Left kidney (tissue), 2 donors: ENCODE results near the gene PARP6. TPM values are rescaled to one million over a fixed set of nuclear protein-coding genes. Genes with fewer than 3 reads are reported as not detected.
"Not testable (repeated sequence)": the region's sequence is repeated elsewhere in the genome, so short reads cannot be mapped to it uniquely, and the experiment has no call there.

ENCODE experiments used
- DNase-seq: peaks from one replicate; pipeline ENCODE4 v3.0.0-alpha.2; 2013
- polyA plus RNA-seq: library from polyadenylated mRNA; unstranded; fragments of 120-200 nt; gene quantifications from one replicate; pipeline ENCODE4 v1.2.1, GENCODE V29; 2013; ENCODE audit not compliant: insufficient read length

Gene PARP6
- polyA plus RNA-seq, 1 donor: 135 TPM

DNA sequence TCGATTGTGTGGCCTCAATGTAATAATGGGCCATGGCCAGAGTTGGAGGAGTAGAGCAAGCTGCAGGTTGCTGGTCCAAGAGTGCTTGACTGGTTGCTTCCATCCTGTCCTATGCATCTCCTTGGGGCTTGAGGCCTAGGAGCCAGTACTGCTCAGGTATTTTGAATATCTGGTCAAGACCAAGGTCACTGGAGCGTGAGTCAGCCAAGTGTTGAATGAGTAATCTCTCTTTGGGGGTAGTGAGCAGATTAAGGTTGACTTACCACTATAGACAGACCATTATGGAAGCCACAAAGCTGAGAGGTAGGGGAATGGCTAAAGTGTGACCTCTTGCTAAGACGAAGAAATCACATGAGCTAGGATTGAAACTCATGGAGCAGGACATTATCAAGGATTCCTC lies 9.4 kb upstream of the PARP6 start:
- DNase-seq: no peak

DNA sequence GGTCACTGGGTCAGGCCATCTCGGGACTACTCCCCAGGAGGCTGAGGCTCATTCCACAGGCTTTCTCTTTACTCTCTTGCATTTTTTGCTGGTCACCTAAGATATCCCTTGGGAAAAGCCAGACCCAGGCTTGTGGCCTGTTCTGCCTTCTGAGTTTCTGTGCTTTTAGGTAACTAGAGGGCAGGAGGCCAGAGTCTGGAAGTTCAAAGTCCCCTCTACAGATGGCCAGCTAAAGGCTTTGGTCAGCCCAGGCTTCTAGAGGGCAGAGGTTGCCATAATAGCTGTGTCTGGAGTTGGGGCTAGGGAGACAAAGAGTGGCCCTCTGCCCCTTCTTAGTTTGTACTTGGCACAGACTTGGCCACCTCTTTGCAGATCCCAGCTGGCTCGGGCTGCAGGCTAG lies 8.4 kb upstream of the PARP6 start:
- no peak for DNase-seq

DNA sequence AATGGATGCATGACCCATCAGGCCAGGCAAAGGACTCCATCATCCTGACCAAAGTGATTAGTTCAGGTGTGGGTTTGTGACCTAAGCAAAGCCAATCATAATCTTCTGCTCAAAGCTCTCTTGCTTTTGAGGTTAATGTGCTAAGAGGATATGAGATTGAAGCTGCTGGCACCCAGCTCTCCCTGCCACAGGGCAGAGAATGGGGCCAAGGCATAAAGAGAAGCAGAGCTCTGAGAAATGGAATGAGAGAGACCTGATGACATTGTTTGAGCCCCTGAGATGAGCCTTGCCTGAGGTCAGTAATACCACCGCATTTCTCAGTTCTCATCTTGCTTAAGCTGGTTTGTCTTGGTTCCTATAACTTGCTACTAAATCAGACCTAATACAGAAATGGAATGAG lies 6.4 kb upstream of the PARP6 start:
- no peak for DNase-seq

DNA sequence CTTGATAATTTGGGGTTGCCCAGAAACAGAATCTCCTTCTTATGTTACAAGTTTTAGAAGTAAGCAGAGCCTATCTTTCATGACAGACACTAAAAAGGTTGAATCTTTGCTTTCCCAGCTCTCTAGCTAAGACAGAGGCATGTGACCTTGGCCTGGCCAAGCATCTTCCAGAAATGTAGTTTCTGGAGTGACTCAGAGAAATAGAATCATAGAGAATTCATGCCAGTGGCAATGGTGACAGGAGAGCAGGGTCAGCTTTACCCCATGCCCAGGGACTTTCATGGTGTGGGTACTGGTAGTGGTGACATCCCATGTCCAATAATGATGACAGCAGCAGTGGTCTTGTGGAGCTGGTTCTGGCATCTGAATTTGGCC lies 4.0 kb upstream of the PARP6 start:
- DNase-seq: no peak

DNA sequence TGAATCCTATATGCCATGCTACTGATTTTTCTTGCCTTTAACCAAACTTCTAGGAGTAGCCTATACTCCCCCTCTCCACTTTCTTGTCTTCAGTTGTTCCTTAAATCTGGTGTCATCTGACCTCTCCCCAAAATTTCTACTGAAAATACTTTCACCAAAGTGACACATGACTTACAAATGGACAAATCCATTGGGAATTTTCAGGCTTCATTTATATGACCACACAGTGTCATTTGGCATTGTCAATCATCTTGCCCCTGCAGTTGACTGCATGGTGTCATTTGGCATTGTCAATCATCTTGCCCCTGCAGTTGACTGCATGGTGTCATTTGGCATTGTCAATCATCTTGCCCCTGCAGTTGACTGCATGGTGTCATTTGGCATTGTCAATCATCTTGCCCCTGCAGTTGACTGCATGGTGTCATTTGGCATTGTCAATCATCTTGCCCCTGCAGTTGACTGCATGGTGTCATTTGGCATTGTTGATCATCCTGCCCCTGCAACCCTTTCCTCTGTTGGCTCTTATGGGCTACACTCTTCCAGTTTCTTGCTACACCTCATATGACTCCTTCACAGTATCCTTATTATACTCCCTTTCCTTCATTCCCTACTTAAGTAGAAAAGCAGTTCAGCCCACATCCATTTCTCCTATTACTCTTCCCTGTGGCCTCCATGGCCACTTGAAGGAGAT lies 3.4 kb upstream of the PARP6 start:
- DNase-seq: not testable (repeated sequence)

DNA sequence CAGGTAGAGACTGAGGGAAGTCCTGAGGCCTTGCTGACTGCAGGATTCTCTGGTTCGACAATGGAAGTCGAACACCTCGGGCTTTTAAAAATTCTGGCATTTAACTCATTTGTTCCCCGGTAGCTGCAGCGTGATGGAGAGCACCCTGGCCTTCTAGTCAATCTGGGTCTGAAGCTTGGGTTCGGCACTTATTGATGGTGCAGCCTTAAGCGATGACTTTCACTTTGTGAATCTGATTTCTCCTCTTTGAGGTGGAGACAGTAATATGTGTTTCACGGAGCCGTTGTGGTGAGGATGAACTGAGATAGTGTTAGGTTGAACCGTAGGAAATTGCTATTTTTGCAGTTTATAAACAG lies 621 bp upstream of the PARP6 start:
- DNase-seq: no peak

DNA sequence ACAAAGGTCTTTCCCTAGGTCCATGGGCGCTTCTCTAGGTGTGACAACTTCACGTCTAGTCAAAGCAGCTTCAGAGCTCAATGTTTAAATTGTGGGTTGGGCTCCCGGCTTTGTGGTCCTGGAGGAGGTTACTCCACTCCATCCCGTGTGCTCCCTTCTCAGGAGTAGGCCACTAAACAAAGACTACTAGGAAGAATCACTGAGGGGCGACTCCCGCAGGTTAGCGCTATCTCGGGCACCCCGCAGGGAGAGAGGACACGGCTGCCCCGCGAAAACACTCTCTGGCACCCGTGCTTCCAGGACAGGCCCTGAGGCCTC lies 500 bp downstream of the PARP6 start:
- DNase-seq: no peak

DNA sequence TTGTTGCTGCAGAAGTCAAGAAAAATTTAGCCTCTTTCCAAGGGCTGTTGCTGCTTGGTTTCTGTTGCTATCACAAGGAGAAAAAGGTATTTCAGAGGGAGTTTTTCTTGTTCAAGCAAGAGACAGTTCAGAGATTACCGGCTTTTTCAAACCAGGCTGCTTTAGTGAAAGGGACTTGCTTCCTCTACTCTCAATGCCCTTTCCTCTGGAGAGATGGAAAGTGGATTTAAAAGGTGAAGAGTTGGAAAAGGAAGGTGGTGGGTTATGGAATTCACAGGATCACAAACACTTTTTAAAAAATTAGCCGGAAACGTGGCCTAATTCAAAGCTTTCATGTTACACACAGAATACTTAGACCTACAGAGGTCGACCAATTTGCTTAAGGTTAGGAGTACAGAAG lies 1.1 kb downstream of the PARP6 start:
- DNase-seq: no peak

DNA sequence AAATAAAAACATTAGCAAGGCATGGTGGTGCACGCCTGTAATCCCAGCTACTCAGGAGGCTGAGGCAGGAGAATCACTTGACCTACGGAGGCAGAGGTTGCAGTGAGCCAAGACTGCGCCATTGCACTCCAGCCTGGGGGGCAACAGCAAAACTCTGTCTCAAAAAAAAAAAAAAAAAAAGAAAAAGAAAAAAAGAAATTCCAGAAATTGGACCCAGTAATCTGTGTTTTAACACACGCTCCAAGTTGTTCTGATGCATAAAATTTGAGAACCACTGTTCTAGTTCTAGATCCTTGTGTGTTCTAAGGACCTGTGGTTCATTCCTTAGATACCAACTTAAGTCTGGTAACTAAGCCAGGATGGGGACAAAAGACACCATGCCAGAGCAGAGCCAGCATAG lies 2.6 kb downstream of the PARP6 start:
- no peak for DNase-seq

DNA sequence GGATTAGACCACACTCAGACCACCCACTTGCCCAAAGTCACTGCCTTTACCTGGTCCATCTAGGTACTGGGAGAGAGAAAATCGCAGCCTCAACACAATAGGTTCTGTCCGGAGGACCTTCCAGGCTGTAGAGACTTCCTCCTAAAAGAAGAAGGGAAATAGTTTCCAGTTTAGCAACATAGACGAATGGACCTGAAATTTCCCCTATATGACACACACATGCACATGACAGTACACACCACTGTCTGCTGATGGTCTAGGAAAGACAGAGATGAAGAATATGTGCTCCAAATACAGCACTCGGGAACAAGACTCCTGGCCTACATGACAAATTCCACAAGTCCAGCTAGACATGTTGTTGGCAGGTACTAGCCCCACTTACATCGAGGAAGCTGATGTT lies 7.3 kb downstream of the PARP6 start:
- no peak for DNase-seq

DNA sequence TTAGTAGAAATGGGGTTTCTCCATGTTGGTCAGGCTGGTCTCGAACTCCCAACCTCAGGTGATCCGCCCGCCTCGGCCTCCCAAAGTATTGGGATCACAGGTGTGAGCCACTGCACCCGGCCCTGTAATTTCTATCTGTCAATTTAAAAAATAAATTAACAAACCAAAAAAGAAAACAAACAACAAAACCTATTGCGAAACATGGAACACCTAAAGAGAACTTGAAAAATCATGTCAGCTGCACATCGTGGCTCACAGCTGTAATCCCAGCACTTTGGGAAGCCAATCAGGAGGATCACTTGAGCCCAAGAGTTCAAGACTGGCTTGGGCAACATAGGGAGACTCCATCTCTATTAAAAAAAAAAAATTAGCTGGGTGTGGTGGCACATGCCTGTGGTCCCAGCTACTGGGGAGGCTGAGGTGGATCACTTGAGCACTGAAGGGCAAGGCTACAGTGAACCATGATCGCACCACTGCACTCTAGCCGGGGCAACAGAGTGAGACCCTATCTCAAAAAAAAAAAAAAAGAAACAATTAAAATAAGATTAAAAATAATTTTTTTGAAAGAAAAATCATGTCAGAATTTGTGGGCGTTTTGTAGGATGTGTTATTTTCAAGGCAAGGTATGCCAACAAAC lies 19.6 kb downstream of the PARP6 start:
- DNase-seq: no peak

DNA sequence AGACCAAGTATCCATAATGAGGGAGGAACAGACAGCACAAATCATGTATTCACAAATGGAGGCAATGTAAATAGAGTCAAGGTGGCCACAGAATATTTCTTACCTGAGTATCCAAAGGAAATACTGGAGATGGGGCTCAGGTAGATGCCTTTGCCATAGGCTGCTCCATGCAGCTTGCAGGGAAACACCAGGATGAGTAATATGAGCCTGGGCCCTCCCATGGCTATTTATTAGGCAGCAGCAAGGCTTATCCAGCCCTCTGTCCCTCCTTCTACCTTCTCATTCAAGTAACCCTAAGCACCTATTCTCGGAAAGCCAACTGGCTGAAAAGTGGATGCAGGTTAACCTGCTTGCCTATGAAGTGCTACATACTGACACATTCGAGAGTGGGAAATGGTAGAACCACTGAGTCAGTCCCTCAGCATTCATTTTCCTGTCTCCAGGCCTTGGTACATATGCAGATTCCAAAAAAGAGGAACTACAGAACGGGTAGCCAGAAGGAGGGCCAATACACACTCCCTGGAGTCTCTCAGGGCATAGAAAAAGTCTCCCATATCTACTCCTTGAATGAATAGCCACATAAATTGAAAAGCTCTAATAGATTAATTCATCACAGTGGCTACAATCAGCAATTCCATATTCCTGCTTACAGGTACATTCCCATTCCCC lies 23.1 kb downstream of the PARP6 start:
- no peak for DNase-seq

DNA sequence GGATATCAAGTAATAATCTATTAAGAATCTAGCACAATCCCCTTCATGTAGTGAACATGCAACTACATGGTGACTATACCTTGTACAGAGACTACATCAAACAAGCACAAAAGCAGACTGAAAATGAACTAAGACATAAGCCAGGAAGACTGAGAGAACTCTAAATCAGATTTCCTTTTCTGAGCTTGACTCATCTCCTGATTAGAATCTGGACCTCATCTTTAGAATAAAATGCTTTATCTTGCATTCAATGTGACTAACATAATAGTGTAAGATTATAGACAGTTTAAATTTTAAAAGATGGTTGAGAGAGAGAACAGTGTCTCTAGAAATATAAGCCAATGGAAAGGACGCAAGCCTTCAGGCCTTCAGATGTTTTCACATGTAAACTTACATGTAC lies 23.8 kb downstream of the PARP6 start:
- DNase-seq: no peak

DNA sequence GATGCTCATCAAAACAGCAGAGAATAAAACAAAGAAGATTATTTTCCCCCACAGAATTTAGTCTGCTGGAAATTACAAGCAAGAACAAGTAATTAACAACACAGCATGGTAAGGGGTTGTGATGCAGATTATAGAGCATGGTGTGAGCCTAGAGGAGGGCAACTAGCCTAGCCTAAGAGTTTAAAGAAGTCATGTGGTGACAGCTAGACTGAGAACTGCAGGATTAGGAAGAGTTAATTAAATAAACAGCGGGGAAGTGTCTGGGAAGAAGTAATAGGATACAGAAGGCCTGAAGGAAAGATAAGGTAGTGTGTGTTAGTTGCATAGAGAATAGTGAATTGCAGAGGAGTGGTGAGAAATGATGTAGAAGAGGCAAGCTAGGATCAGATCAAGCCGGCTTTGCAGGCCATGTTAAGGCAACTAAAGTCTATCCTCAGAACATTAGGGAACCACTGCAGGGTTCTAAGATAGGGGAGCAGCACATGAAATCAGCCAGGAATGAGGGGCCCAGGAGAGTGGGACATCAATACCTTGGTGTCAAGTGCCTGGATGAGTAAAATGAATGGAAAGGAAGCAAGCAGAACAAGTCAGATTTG lies 29.5 kb downstream of the PARP6 start:
- no peak for DNase-seq

DNA sequence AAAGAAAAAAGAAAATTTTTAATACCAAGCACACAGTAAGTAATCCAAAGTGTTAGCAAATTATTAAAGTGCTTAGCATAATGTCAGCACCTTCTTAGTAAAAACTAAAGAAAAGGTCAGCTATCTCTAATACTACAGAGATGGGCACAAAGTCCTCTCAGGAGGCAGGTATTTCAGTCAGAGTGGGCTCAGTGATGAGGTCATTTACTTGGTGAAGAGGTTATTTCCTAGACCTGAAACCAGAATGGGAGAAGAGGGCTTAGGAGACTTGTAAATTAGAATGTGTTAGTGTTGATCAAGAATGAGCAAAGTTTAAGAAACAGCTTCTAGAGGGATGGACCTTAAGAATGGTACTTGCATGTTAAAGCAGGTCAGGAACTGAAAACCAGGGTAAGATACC lies 32.7 kb downstream of the PARP6 start:
- DNase-seq: no peak

DNA sequence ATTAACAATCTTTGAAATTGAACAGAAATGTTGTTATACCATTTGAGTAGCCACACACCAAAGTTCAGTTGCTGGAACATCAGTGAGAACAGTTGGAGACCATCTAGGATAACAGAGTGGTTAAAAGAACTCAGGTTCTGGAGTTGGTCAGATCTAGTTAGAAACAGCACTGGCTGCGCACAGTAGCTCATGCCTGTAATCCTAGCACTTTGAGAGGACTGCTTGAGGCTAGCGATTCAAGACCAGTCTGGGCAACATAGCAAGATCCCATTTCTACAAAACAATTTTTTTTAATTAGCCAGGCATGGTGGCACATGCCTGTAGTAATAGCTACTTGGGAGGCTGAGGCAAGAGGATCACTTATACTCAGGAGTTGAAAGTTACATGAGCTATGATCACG lies 33.8 kb downstream of the PARP6 start:
- no peak for DNase-seq

DNA sequence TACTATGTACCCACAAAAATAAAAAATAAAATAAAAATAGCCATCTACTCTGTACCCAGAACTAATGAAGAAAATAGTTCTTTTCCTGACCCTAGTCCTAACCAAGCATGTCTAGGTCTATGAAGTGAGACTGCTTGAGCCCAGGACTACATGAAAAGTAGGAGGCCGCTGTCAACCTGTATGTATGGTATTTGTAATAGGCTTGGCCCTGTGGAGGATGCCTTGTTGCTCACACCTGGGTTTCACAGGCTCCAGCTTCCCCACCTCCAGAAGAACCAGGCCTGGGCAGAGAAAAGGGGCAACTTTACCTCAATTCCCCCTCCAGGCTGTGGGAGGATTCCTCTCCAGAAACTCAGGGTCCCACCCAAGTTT lies 34.5 kb downstream of the PARP6 start:
- DNase-seq: no peak

DNA sequence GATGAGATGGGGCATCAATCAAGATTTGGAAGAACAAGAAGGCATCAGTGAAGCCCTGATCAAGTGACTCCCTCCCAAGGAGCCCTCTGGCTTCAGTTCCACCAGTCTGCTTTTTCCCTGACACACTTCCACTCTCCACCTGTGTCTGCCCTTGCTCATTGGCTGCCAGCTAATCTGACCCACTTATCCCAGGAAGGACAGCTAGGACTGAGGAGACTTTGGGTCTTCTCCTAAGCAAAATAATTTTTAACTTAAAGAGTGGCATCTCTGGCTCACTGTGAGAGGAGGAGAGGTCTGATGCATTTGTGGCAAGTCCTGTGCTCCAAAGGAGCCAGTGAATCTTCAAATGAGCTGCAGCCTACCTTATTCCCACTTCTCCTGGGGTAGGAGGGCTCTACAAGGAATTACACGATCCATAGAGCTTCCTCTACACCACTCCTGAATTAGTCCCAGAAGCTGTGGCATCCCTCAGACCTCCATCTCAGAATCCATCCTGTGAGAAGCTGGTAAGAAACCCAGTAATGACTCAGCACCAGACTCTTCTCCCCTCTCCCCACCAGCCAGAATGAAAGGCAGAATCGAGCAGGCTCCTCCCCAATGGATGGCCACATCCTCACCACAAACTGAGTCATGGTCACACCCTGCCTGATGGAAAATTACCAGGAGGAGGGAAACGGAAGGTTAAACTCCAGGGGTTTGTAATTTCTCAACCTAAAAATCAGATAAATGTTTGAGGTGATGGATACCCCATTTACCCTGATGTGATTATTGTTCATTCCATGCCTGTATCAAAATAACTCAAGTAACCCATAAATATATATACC lies 35.1 kb downstream of the PARP6 start:
- DNase-seq: no peak

DNA sequence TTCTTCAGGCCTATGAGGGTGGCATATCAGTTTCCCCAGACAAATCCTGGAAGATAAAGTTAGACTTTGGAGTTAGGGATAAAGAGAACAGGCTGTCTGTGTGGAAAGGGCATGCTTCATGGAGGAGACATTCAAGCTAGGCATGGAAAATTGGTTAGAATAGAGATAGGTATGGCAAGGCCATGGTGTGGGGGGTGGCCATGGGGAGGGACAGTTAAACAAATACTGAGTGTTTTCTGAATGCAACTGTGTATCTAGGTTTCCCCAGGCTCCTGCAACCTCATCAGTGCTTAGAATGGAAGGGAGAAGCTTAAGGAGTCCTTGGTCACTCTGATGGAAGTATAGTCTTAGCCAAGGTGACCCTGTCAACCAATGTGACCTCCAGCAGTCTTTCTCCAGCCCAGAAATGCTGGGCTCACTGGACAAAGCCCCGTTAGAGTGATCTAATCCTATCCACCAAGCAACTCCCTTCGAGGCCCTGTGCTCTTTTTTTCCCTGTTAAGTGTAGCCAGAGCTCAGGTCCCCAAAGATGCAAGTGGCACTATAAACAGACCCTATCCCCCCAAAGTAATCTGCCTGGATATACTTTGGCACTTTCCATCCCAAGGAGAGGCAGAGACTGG lies 35.9 kb downstream of the PARP6 start:
- DNase-seq: no peak

DNA sequence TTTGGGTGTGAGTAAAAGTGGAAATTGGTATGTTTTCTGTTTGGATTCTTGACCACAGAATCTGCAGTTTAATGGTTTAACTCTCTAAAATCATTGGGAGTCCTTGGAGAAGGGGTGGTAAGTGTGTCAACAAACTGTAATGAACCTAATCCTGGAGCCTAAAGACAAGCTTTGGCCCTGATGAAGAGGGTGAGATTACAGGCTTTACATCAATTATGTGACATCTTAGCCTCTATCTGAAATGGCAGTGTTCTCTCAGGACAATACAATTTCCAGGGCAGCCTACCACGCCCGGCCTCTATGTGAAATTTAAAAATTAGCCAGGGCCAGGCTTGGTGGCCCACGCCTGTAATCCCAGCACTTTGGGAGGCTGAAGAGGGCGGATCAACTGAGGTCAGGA lies 37.1 kb downstream of the PARP6 start:
- no peak for DNase-seq

DNA sequence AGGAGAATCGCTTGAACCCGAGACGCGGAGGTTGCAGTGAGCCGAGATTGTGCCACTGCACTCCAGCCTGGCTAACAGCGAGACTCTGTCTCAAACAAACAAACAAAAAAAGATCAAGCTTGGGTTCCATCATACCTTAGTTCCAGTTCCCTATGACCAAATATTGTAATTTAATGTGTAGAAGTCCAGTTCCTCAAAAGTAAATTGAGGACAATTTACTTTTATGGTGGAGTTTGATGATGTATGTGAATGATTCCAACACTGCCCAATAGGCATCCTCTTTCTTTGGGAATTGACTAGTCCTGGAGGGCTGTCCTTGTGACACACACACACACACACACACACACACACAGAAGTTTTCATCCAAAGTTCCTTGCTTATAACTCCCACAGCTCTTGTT lies 38.6 kb downstream of the PARP6 start:
- DNase-seq: no peak

DNA sequence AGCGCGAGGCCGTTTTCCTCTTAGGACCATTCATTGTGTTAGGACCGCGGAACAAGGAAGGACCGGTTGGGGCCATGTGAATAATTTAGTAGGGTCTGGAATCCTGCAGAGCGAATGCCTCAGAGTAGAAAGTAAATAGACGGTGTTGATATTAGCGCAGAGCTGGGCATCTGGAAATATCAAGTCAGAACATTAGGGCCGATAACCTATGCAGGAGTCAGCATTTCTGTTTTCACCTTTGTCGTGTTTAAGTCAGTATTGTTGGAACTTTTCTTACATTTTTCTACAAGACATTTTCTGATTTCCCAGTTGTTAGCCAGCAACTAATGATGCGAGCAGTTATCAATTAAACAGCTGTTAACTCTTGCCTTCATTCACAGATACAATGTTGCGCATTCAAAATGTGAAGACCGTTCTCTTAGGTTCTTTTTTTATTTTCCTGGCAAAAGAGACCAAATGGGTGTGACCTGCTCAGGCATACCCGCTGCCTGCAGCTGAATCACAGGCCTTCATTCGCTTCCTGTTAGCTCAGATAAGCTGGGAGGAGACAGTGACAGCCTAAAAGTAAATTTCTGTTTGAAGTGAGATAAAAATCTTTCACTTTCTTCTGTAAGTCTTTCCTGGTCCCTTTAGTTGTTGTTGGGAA lies 40.4 kb downstream of the PARP6 start:
- no peak for DNase-seq
